Measurements from ENCODE around the gene GPR158. TPM values are rescaled to one million over a fixed set of nuclear protein-coding genes. Genes with fewer than 3 reads are reported as not detected.

Gene GPR158
- total and polyA plus RNA-seq, 2 of the 8 experiments (the other 6 are each of a cell fraction or from before 2014, with no cell fraction given) = 0.14 to 0.78 TPM

DNA sequence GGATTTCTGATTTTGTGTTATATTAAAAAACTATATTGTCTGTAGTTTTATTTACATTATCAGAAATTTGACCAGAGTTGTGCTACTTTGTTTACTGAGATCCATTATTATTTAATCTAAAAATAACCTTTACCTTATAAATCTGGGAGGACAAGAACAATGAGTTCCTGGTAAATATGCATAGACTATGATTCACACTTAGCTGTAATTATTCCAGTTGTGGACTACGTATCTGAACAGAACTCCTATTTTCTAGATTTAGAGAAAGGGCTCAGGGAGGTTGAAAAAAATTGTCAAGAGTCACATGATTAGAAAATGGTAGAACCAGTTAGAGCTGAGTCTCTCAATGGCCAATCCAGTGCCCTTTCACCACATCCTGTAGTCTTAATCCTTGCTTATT lies 4.2 kb upstream of the GPR158 start (continued):
- no peak for TF ChIP-seq SP1 (IDR thresholded peaks at IDR 0.05; ENCODE audit: low read depth, low read length)
- TF ChIP-seq, protein P1, sequence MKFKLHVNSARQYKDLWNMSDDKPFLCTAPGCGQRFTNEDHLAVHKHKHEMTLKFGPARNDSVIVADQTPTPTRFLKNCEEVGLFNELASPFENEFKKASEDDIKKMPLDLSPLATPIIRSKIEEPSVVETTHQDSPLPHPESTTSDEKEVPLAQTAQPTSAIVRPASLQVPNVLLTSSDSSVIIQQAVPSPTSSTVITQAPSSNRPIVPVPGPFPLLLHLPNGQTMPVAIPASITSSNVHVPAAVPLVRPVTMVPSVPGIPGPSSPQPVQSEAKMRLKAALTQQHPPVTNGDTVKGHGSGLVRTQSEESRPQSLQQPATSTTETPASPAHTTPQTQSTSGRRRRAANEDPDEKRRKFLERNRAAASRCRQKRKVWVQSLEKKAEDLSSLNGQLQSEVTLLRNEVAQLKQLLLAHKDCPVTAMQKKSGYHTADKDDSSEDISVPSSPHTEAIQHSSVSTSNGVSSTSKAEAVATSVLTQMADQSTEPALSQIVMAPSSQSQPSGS (IDR thresholded peaks at IDR 0.05; ENCODE audit: low read length) = no peak
- no peak for TF ChIP-seq CREB1 (IDR thresholded peaks at IDR 0.05)
- no peak for TF ChIP-seq HDAC2 (IDR thresholded peaks at IDR 0.05; ENCODE audit: borderline replicate concordance in 1 of 2, low read depth in 2 of 2, low read length in 2 of 2)
- no peak for TF ChIP-seq KDM5A (IDR thresholded peaks at IDR 0.05; ENCODE audit: low read length)
- TF ChIP-seq, protein P2, sequence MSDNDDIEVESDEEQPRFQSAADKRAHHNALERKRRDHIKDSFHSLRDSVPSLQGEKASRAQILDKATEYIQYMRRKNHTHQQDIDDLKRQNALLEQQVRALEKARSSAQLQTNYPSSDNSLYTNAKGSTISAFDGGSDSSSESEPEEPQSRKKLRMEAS (IDR thresholded peaks at IDR 0.05) = no peak
- TF ChIP-seq ASH2L (IDR thresholded peaks at IDR 0.05; ENCODE audit: low read length) = no peak
